ENCODE results near the gene CSRP1. TPM values are rescaled to one million over a fixed set of nuclear protein-coding genes. Genes with fewer than 3 reads are reported as not detected.

The CSRP1 gene
- total RNA-seq, 4 donors from 2014 or later = 548 to 1,751 (median 1,444) TPM

DNA sequence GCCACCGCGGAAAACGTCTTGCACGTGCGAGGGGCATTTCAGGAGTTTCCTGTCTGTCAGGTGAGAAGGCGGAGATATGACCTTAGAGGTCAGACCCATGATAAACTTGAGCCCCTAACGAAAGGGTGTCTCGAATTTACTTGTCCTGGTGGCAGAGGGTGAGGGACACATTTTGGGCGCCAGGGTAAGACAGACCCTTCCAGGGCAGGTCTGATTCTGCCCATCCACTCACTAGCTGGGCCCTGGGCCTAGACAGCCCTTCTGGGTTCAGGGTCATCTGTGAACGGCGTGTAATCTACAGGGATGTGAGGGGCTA lies 395 bp upstream of the CSRP1 start:
- no peaks in the 10 kb centered on the region for H3K36me3 ChIP-seq
- peaks cover 0 to 69% (median 40%) of the 10 kb centered on the region in 4 donors for H3K4me1 ChIP-seq
- peak overlapping the region; percentile 88 to 98 (median 92) for H3K27ac ChIP-seq
- H3K4me3 ChIP-seq = peak overlapping the region; percentile 58 to 87 (median 64)
- no peak for TF ChIP-seq EP300 (IDR thresholded peaks at IDR 0.05)
- TF ChIP-seq POLR2A (IDR thresholded peaks at IDR 0.05) = no peak
- TF ChIP-seq CTCF (IDR thresholded peaks at IDR 0.05) = no peak
- H3K9me3 ChIP-seq = no peaks in the 10 kb centered on the region
- WGBS, 2 donors = 29 to 43% methylated on average over 9 to 10 of the region's 11 CpGs
- H3K27me3 ChIP-seq = no peaks in the 10 kb centered on the region
- DNase-seq (ENCODE audit: low spot score in 2 of 2) = no peak

DNA sequence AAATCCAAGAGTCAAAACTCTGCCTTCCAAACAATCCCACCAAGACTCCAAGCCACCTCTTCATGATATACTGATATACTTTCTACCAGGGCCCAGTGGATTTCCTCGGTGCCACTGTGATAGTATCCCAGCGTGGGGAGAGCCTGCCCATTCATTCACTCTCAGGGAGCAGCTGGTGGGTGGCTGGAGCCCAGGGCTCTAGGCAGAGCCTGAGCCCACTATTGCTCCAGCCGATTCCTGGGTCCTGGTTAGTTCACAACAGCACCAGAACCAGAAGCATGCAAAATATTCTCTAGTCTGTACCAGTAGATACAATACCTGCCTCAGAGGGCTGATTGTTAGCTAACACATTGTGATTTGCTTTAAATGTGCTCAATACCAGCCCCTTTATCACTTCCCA lies 831 bp downstream of the CSRP1 start:
- Histone ChIP-seq H3K4me3 (peak overlapping the region; percentile 58 to 87 (median 64)), H3K4me1 (peaks cover 1 to 69% (median 40%) of the 10 kb centered on the region in 4 donors), H3K27ac (peak overlapping the region; percentile 88 to 98 (median 92)), H3K27me3 (no peaks in the 10 kb centered on the region), H3K9me3 (no peaks in the 10 kb centered on the region), H3K36me3 (no peaks in the 10 kb centered on the region)
- TF ChIP-seq POLR2A (IDR thresholded peaks at IDR 0.05) (no peak), EP300 (IDR thresholded peaks at IDR 0.05) (no peak), CTCF (IDR thresholded peaks at IDR 0.05) (no peak)
- no peak for DNase-seq (ENCODE audit: low spot score in 2 of 2)
- WGBS, 2 donors = 16 to 17% methylated on average over 3 of the region's 3 CpGs

- Histone ChIP-seq H3K36me3 (no peaks in the 10 kb centered on the region), H3K27ac (peak overlapping the region; percentile 88 to 98 (median 92)), H3K4me3 (peak overlapping the region; percentile 58 to 87 (median 64)), H3K9me3 (no peaks in the 10 kb centered on the region), H3K4me1 (peaks cover 3 to 70% (median 44%) of the 10 kb centered on the region in 4 donors), H3K27me3 (no peaks in the 10 kb centered on the region)
- peak in 1 of 2 donors; percentile 54 for TF ChIP-seq EP300 (IDR thresholded peaks at IDR 0.05)
- TF ChIP-seq CTCF (IDR thresholded peaks at IDR 0.05) = no peak
- no peak for TF ChIP-seq POLR2A (IDR thresholded peaks at IDR 0.05)
- 0 to 2% methylated on average over 4 of the region's 4 CpGs for WGBS, 2 donors
- DNase-seq (ENCODE audit: low spot score in 2 of 2) = no peak
Observed at GRCh38 chr1:201505503-201505890, 1.4 kb downstream of the CSRP1 start.

DNA sequence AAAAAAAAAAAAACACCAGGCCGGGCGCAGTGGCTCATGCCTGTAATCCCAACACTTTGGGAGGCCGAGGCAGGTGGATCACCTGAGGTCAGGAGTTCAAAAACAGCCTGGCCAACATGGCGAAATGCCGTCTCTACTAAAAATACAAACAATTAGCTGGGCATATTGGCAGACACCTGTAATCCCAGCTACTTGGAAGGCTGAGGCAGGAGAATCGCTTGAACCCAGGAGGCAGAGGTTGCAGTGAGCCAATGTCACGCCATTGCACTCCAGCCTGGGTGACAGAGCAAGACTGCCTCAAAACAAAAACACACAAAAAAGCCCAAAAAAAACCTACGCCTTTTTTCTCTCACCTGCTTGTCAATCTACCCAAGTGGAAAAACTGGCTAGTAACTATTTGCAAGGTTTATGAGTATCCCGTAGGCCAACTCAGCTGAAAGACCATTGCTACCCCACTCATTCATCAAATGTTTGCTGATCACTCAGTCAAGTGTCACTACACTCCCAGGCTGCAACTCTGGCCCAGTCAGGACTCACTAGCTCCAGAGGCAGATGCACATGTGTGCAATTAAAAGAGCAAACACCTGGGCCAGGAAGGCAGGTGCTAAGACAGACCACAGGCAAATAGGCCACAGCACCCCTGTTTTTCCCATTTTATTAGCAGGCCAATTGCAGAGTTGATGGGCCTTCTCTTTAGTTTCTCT lies 2.0 kb downstream of the CSRP1 start:
- no peaks in the 10 kb centered on the region for H3K27me3 ChIP-seq
- no peaks in the 10 kb centered on the region for H3K9me3 ChIP-seq
- H3K4me1 ChIP-seq = peaks cover 3 to 76% (median 49%) of the 10 kb centered on the region in 4 donors
- TF ChIP-seq EP300 (IDR thresholded peaks at IDR 0.05) (no peak), CTCF (IDR thresholded peaks at IDR 0.05) (no peak), POLR2A (IDR thresholded peaks at IDR 0.05) (no peak)
- H3K36me3 ChIP-seq = no peaks in the 10 kb centered on the region
- 51 to 73% methylated on average over 9 of the region's 9 CpGs for WGBS, 2 donors
- peak overlapping the region; percentile 58 to 87 (median 64) for H3K4me3 ChIP-seq
- no peak for DNase-seq (ENCODE audit: low spot score in 2 of 2)
- peak overlapping the region; percentile 88 to 98 (median 92) for H3K27ac ChIP-seq

- no peak for DNase-seq (ENCODE audit: low spot score in 2 of 2)
- Histone ChIP-seq H3K4me1 (peaks cover 3 to 83% (median 57%) of the 10 kb centered on the region in 4 donors), H3K27me3 (no peaks in the 10 kb centered on the region), H3K9me3 (no peaks in the 10 kb centered on the region), H3K36me3 (no peaks in the 10 kb centered on the region), H3K4me3 (peak overlapping the region; percentile 4 to 87 (median 64)), H3K27ac (peak overlapping the region; percentile 88 to 98 (median 92))
- WGBS, 2 donors = 25 to 40% methylated on average over 3 of the region's 3 CpGs
- TF ChIP-seq POLR2A (IDR thresholded peaks at IDR 0.05) (no peak), EP300 (IDR thresholded peaks at IDR 0.05) (no peak), CTCF (IDR thresholded peaks at IDR 0.05) (no peak)
Observed at GRCh38 chr1:201504179-201504631, 2.7 kb downstream of the CSRP1 start.

All from tibial nerve (tissue), 4 donors.